ENCODE results near the gene C16orf86.

- no peak for TF ChIP-seq CTCF (IDR thresholded peaks at IDR 0.05 in 4 of 5, conservative IDR thresholded peaks at IDR 0.05 in 1 of 5)
- TF ChIP-seq POLR2A (IDR thresholded peaks at IDR 0.05): no peak
Observed at GRCh38 chr16:67664258-67664657, 2.4 kb upstream of the C16orf86 start.
